Aorta (tissue), 5 donors: ENCODE measurements around the gene BMPR1B. TPM values are rescaled to one million over a fixed set of nuclear protein-coding genes. Genes with fewer than 3 reads are reported as not detected.

Experiments used
- ATAC-seq: fragments of 200-7000 bp; cut with Tn5 transposase; one replicate; pipeline ENCODE4 v1.9.1; 2022; ENCODE audit warnings: moderate library complexity; ENCODE audit not compliant: low FRiP score
- DNase-seq, 2 donors: peaks; one replicate each; pipeline ENCODE4 v3.0.0-alpha.2; 2020
- H3K27ac ChIP-seq, 2 donors: one replicate each; pipeline ENCODE4 v1.5.1; 2013; ENCODE audit warnings: low read length in 2 of 2, mild to moderate bottlenecking in 2 of 2, moderate library complexity in 2 of 2, control low read depth in 1 of 2, inconsistent platforms in 1 of 2, low read depth in 1 of 2
- H3K27me3 ChIP-seq, 2 donors: one replicate each; pipeline ENCODE4 v1.6.1; 2013; ENCODE audit warnings: control low read depth in 1 of 2, low read length in 1 of 2, mild to moderate bottlenecking in 1 of 2, moderate library complexity in 1 of 2; ENCODE audit not compliant: insufficient read depth in 2 of 2, control insufficient read depth in 1 of 2
- H3K36me3 ChIP-seq, 2 donors: one replicate each; pipeline ENCODE4 v1.6.1; 2013; ENCODE audit warnings: control low read depth in 1 of 2, low read length in 1 of 2, mild to moderate bottlenecking in 1 of 2; ENCODE audit not compliant: insufficient read depth in 2 of 2, control insufficient read depth in 1 of 2
- H3K4me1 ChIP-seq, 2 donors: one replicate each; pipeline ENCODE4 v1.6.1; 2013; ENCODE audit warnings: low read length in 2 of 2, control low read depth in 1 of 2, mild to moderate bottlenecking in 1 of 2, moderate library complexity in 1 of 2; ENCODE audit not compliant: insufficient read depth in 2 of 2, control insufficient read depth in 1 of 2
- H3K4me3 ChIP-seq, 2 donors: one replicate each; pipeline ENCODE4 v1.5.1; 2013; ENCODE audit warnings: low read length in 2 of 2, control low read depth in 1 of 2, mild to moderate bottlenecking in 1 of 2
- H3K9me3 ChIP-seq: one replicate; pipeline ENCODE4 v1.6.1; 2013; ENCODE audit warnings: mild to moderate bottlenecking, low read length; ENCODE audit not compliant: control insufficient read depth
- WGBS, 2 donors: extraction: QIAGEN DNeasy Blood & Tissue Kit; methylation state at CpG; one replicate each; pipeline ENCODE4 v1.1.7; 2013; 5-methylcytosine and 5-hydroxymethylcytosine counted together
- intact Hi-C, 2 donors: fragments of 100-400 bp; cut with DNase I; formaldehyde crosslinking; loops; one replicate each; pipeline versions ENCODE4 v1.14.2 to v1.15.0; 2022
- polyA plus RNA-seq, 2 donors: library from polyadenylated mRNA; stranded (reverse); fragments of 200-250 nt; gene quantifications; one replicate each; pipeline ENCODE4 v1.2.3, GENCODE V29; 2013
- total RNA-seq, 2 donors: library from RNA; stranded (reverse); fragmentation: NEBNext Ultra II Directional; extraction: Animal tissue kit (Norgen Biotek cat#: 25700); gene quantifications; one replicate each; pipeline ENCODE4 v1.2.1, GENCODE V29; 2021
- donor health status: healthy with polysubstance abuse.
- donor health status: Bipolar disorder and iron deficiency.
- donor health status: DM: no; HTN: no; CAD: no.
- donor health status: DM: no; HTN: no; CAD: no.
- donor health status: DM: yes; HTN: yes; CAD: no.

Gene BMPR1B
- total and polyA plus RNA-seq, 4 donors = 1.0 to 14.6 (median 8.0) TPM

- no peaks in the 10 kb centered on the region for H3K27me3 ChIP-seq
- no peaks in the 10 kb centered on the region for H3K36me3 ChIP-seq
- ATAC-seq (no peak), DNase-seq (no peak)
- H3K9me3 ChIP-seq = no peaks in the 10 kb centered on the region
- H3K27ac ChIP-seq = no peak overlapping the region
- peaks cover 2 to 9% of the 10 kb centered on the region in 2 donors for H3K4me1 ChIP-seq
- WGBS, 2 donors = 90 to 92% methylated on average over 3 of the region's 3 CpGs
- intact Hi-C loops = no loop called here
- no peak overlapping the region for H3K4me3 ChIP-seq
These were observed 132.8 kb downstream of the BMPR1B start for GRCh38 chr4:94890579-94890978.

DNA sequence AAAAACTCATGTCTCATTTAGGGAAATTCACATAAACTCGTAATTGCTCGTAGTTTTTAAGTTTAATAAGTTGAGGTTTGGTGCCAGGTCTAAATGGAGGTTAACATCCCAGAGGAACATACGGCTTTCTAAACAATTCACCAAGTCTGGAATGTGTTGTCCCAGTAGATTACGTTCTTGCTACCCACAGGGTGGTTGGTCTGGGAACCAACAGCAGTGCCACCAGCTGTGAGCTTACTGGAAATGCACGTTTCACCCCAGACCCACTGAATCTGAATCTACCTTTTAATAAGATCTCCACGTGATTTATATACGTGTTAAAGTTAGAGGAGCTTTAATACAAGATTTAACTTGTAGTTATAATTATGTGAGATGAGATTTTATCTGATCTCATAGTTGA, 134.3 kb downstream of the BMPR1B start:
- Histone ChIP-seq H3K36me3 (no peaks in the 10 kb centered on the region), H3K4me3 (no peak overlapping the region), H3K9me3 (no peaks in the 10 kb centered on the region), H3K27me3 (no peaks in the 10 kb centered on the region), H3K4me1 (peaks cover 2 to 9% of the 10 kb centered on the region in 2 donors), H3K27ac (peak overlapping the region in 1 of 2 donors; percentile 44)
- 62 to 66% methylated on average over 7 of the region's 7 CpGs for WGBS, 2 donors
- no peak for DNase-seq
- ATAC-seq = no peak
- intact Hi-C loops = no loop called here

- no peak for ATAC-seq
- Histone ChIP-seq H3K4me1 (peaks cover under 1 to 5% of the 10 kb centered on the region in 2 donors), H3K27me3 (no peaks in the 10 kb centered on the region), H3K4me3 (no peak overlapping the region), H3K36me3 (no peaks in the 10 kb centered on the region), H3K27ac (no peak overlapping the region), H3K9me3 (no peaks in the 10 kb centered on the region)
- intact Hi-C loops = no loop called here
- DNase-seq = no peak
- WGBS, 2 donors = 66 to 79% methylated on average over 2 of the region's 2 CpGs
These were observed 137.3 kb downstream of the BMPR1B start for GRCh38 chr4:94895081-94895480.

DNA sequence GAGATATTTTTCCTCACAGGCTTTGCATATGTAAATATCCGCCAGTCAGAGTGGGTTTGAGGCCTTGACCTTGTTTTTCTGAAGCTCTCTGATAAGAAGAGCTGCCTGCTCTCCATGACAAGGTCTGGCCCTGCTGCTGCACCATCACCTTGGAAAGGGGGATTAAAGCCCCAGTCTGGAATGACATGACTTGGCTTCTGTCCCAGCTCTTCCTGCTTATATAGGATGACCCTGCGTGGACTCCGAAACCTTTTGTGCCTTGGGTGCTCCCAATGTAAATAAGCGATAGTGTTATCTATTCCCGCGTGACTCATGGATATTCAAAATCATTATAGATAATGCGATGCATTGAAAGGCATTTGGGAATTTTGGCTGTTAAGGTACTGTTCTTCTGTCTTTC, 139.3 kb downstream of the BMPR1B start:
- Histone ChIP-seq H3K4me3 (no peak overlapping the region), H3K4me1 (peaks cover 0 to 8% of the 10 kb centered on the region in 2 donors), H3K27ac (no peak overlapping the region), H3K36me3 (no peaks in the 10 kb centered on the region), H3K27me3 (no peaks in the 10 kb centered on the region), H3K9me3 (no peaks in the 10 kb centered on the region)
- intact Hi-C loops = no loop called here
- ATAC-seq (no peak), DNase-seq (no peak)
- WGBS, 2 donors = 88 to 90% methylated on average over 7 of the region's 7 CpGs

- no peak overlapping the region for H3K27ac ChIP-seq
- H3K4me3 ChIP-seq = no peak overlapping the region
- no peaks in the 10 kb centered on the region for H3K36me3 ChIP-seq
- intact Hi-C loops = no loop called here
- ATAC-seq (no peak), DNase-seq (no peak)
- no peaks in the 10 kb centered on the region for H3K27me3 ChIP-seq
- H3K4me1 ChIP-seq = peaks cover 0 to 3% of the 10 kb centered on the region in 2 donors
- 38 to 43% methylated on average over 3 of the region's 3 CpGs for WGBS, 2 donors
- no peaks in the 10 kb centered on the region for H3K9me3 ChIP-seq
These were observed 147.8 kb downstream of the BMPR1B start for GRCh38 chr4:94905511-94905910.

- intact Hi-C loops = no loop called here
- no peaks in the 10 kb centered on the region for H3K4me1 ChIP-seq
- no peaks in the 10 kb centered on the region for H3K9me3 ChIP-seq
- no peaks in the 10 kb centered on the region for H3K36me3 ChIP-seq
- WGBS, 2 donors = 58 to 73% methylated on average over 3 of the region's 3 CpGs
- no peaks in the 10 kb centered on the region for H3K27me3 ChIP-seq
- H3K4me3 ChIP-seq = no peak overlapping the region
- H3K27ac ChIP-seq = no peak overlapping the region
- DNase-seq (no peak), ATAC-seq (no peak)
These were observed 151.9 kb downstream of the BMPR1B start for GRCh38 chr4:94909645-94910044.

DNA sequence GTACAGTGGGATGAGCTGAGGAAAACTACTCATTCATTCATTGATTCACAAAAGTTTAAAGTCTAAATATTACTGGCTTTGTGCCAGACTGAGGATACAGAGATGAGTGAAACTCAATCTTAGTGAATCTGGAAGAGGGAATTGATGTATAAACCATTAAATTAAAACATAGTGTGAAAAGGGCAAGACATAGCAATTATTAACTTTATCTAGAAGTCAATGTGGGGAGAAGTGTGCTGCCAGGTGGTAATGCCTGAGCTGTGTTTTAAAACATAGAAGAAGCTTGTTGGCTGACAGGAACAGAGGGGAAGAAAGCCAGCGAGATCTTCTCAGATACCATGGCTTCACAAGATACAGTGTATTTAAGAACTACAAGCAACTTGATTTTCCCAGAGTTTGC, 153.4 kb downstream of the BMPR1B start:
- DNase-seq (no peak), ATAC-seq (no peak)
- WGBS, 2 donors = 96 to 100% methylated on average over 1 of the region's 1 CpG
- intact Hi-C loops = no loop called here
- H3K36me3 ChIP-seq = no peaks in the 10 kb centered on the region
- H3K27me3 ChIP-seq = no peaks in the 10 kb centered on the region
- H3K4me1 ChIP-seq = no peaks in the 10 kb centered on the region
- H3K4me3 ChIP-seq = no peak overlapping the region
- no peak overlapping the region for H3K27ac ChIP-seq
- no peaks in the 10 kb centered on the region for H3K9me3 ChIP-seq

DNA sequence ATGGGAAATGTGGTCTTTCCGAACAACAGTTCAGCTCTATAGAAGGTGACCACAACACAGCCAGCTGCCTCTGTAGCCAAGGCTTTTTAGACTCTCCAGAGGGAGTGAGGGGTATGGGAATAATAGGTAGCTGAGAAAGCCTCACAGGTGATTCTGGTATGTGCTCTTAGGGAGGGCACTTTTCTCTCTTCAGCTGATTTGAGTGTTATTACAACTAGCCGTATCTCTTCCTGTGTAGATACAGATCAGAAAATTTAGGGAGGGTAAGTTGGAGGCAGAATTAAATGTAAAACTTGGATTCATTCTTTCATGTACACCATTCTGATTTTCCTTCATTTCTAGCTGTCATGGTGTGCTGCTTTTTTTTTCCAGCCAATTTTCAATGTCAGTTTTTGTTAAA, 154.9 kb downstream of the BMPR1B start:
- DNase-seq = no peak
- Histone ChIP-seq H3K27me3 (no peaks in the 10 kb centered on the region), H3K9me3 (peaks cover 3% of the 10 kb centered on the region), H3K27ac (no peak overlapping the region), H3K36me3 (no peaks in the 10 kb centered on the region), H3K4me1 (no peaks in the 10 kb centered on the region), H3K4me3 (no peak overlapping the region)
- 91 to 93% methylated on average over 2 of the region's 2 CpGs for WGBS, 2 donors
- intact Hi-C loops = no loop called here
- no peak for ATAC-seq

GRCh38 chr4:94913316-94913715, 155.6 kb downstream of the BMPR1B start:
- Histone ChIP-seq H3K36me3 (no peaks in the 10 kb centered on the region), H3K4me1 (no peaks in the 10 kb centered on the region), H3K4me3 (no peak overlapping the region), H3K9me3 (peaks cover 3% of the 10 kb centered on the region), H3K27ac (no peak overlapping the region), H3K27me3 (no peaks in the 10 kb centered on the region)
- intact Hi-C loops = no loop called here
- ATAC-seq (no peak), DNase-seq (no peak)
- WGBS, 2 donors = 92 to 98% methylated on average over 1 of the region's 1 CpG
